Stimulated activated CD4-positive, alpha-beta T cell treated with anti-CD3 and anti-CD28 coated beads, Interleukin-15, amount 100 ng/mL, for 24 hours (primary cell): Measurements from ENCODE around the gene SUPT4H1.

Experiments
- DNase-seq: peaks from one replicate; pipeline ENCODE4 v3.0.0-alpha.2; 2020

Gene SUPT4H1

DNA sequence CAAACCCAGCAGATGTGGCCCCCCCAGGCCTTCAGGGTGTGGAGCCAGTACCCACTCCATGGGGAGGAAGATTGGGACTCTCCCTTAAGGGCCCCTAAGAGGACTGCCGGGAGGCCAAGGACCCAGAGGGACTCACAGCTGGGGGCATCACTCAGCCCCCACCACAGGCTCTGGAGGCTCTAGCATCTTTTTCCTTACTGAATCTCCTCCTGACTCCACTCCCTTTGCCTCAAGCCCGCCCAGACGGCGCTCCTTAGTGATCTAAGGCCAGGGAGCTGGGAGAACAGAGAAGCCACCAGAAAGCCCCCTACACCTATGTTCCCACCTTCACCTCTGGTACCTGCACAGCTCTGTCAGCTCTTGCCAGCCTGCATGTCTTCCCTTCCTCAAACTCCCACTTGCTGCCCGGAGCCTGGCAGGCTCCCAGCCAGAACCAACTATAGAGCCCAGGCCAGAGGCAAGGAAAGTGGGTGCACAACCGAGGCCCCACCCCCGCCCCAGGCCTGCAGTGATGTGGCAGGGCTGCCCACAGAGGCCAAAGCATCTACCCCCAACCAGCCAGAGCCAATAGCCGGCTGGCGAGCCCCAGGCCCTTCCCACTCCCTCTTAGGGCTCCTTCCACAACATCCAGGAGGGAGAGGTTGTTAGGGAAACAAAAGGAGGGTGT is 48.9 kb downstream of the SUPT4H1 start:
- no peak for DNase-seq

DNA sequence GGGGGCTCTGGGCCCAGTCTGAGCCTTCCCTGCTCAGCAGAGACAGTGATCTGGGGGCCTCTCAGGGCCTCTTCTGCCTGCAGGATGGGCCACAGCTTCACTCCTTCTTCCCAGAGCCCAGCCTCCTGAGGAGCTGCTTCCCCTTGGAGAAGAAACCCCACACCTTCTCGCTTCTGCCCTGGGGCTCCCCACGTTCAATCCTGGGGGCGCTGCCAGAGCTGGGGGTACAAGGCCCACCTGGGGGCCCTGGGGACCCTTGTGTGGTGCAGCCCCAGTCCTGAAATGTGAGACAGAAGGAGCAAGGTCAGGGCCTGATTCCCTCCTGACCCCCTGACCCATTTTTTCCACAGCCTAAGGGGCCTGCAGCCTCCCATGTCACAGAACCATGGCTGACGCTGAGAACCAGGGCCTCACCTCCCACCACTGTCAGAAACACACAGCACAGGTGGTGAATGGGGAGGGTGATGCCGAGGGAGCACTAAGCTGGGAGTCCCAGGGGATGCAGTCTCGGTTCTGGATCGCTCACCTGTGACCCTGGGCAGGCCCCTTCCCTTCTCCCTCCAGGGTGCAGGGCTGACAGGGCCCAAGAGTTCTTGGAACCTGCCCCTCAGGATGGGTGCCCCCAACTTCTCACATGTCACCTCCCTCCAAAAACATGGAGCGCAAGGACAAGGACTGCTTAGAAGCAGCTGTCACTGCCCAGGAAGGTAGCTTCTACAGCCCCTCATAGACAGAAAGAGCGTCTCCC is 49.7 kb downstream of the SUPT4H1 start:
- no peak for DNase-seq

DNA sequence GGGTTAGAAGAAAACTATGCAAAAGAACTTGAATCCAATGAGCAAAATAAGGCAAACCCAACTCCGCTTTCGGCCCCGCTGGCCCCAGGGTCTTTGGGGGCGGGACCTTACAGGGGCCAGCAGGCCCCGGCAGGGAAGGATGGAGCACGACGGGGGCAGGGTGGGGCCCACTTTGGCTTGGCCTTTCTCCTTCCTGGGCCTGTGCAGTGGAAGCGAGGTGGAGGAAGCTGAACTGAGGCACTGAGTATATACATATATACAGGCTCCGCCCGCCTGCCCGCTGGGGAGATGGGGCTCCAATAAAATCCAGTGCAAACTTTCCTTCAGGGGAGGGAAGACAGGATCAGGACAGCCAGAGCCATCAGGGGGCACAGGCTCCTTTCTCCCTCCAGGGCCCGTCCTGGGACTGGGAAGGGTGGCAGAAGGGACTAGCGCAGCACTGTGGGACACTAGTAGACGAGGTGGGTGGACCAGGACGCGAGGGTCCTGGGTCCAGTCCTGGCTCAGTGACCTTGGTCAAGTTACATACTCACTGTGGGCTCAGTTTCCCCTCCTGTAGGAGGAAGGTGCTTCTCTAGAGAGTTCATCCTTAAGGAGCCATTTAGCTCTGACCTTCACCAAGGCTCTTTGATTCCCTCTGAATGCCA is 50.4 kb downstream of the SUPT4H1 start:
- DNase-seq, result no peak

DNA sequence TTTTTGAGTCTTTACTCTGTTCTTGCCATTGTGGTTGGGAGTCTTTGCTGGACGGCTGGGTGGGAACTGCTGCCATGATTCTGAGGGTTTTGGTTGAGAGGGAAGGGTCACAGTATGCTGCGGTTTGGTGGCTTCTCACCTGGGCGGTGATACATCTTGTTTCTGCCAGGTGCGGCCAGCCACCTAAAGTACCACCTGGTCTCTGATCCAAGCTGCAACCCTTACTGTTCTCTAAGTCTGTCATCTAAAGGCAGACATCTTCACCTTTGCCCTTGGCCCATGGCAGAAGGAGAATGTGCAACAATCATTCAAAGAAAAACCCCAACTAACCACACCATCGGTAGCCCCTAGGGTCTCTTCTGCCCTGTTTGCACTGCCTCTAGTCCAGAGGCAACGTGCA is 51.7 kb downstream of the SUPT4H1 start:
- DNase-seq, result no peak
